Upper lobe of right lung (tissue), 1 donor: ENCODE results near the gene DEFB116. TPM values are rescaled to one million over a fixed set of nuclear protein-coding genes. Genes with fewer than 3 reads are reported as not detected.
"Not testable (repeated sequence)": the region's sequence is repeated elsewhere in the genome, so short reads cannot be mapped to it uniquely, and the experiment has no call there.

Source experiments
- ATAC-seq: fragments of 200-7000 bp; cut with Tn5 transposase; one replicate; pipeline ENCODE4 v1.9.1; 2020; ENCODE audit warnings: mild to moderate bottlenecking, moderate library complexity
- DNase-seq: peaks from one replicate; pipeline ENCODE4 v3.0.0-alpha.2; 2020
- H3K27ac ChIP-seq: fragments of 200-600 bp; one replicate; pipeline ENCODE4 v1.8.0; 2022
- H3K27me3 ChIP-seq: fragments of 200-600 bp; one replicate; pipeline ENCODE4 v1.8.0; 2022; ENCODE audit warnings: mild to moderate bottlenecking
- H3K36me3 ChIP-seq: fragments of 200-600 bp; one replicate; pipeline ENCODE4 v1.8.0; 2022
- H3K4me1 ChIP-seq: fragments of 200-600 bp; one replicate; pipeline ENCODE4 v1.8.0; 2022
- H3K4me3 ChIP-seq: fragments of 200-600 bp; one replicate; pipeline ENCODE4 v1.8.0; 2022; ENCODE audit warnings: mild to moderate bottlenecking
- H3K9me3 ChIP-seq: fragments of 200-600 bp; one replicate; pipeline ENCODE4 v1.8.0; 2022
- intact Hi-C: fragments of 100-400 bp; cut with DNase I; formaldehyde crosslinking; loops from one replicate; pipeline ENCODE4 v1.11.0; 2022
- long read RNA-seq: library from polyadenylated mRNA; unstranded; transcript quantifications from one replicate; pipeline ENCODE4 v2.0.0, GENCODE V29; 2021
- total RNA-seq: library from RNA; stranded (reverse); fragmentation: NEBNext Ultra II Directional; extraction: Animal tissue kit (Norgen Biotek cat#: 25700); gene quantifications from one replicate; pipeline ENCODE4 v1.2.1, GENCODE V29; 2021
- TF ChIP-seq, protein P1 (sequence below): fragments of 200-600 bp; IDR thresholded peaks from one replicate; pipeline ENCODE4 v1.8.0; 2022; ENCODE audit warnings: antibody characterized with exemption
- donor health status: DM: no; HTN: yes; CAD: no; lungs with severe emphysema.

DEFB116 gene, protein sequence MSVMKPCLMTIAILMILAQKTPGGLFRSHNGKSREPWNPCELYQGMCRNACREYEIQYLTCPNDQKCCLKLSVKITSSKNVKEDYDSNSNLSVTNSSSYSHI
- total RNA-seq, result not detected
- long read RNA-seq, result 0 reads

DNA sequence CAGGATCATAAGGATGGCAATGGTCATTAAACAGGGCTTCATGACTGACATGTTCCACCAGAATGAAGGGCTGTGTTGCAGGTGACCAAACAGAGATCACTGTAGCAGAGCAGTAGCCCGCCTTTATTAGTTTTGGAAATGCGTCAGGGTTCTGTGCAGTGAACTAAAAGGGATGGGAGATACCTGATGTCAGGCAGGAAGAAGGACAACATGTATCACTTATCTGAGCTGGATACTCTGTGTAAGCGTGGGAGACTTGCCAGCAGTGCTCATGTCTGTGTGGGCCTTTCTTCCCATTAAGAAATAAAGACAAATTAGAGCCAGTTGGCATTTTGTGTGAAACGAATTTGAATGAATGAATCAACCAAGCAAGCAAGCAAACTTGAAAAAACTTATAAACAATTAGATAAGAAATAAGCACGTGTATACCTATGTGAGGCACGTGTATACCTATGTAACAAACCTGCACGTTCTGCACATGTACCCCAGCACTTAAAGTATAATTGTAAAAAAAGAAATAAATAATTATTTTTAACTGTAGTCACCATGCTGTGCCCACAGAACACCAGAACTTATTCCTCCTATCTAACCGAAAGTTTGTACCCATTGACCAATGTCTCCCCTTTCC is at the start of gene DEFB116:
Gene DEFB116 (minus strand): TSS at position 51 of the 628 bp plus-strand sequence. CDS start 0 bp downstream, at position 51.
- no peak within 1 kb of the TSS for H3K4me3 ChIP-seq
- no peaks in the 10 kb centered on the region for H3K36me3 ChIP-seq
- no peak within 1 kb of the TSS for H3K27ac ChIP-seq
- intact Hi-C loops, result no loop called here
- TF ChIP-seq, protein P1, sequence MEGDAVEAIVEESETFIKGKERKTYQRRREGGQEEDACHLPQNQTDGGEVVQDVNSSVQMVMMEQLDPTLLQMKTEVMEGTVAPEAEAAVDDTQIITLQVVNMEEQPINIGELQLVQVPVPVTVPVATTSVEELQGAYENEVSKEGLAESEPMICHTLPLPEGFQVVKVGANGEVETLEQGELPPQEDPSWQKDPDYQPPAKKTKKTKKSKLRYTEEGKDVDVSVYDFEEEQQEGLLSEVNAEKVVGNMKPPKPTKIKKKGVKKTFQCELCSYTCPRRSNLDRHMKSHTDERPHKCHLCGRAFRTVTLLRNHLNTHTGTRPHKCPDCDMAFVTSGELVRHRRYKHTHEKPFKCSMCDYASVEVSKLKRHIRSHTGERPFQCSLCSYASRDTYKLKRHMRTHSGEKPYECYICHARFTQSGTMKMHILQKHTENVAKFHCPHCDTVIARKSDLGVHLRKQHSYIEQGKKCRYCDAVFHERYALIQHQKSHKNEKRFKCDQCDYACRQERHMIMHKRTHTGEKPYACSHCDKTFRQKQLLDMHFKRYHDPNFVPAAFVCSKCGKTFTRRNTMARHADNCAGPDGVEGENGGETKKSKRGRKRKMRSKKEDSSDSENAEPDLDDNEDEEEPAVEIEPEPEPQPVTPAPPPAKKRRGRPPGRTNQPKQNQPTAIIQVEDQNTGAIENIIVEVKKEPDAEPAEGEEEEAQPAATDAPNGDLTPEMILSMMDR, result no peak
- DNase-seq, result no peak
- H3K27me3 ChIP-seq, result no peaks in the 10 kb centered on the region
- H3K4me1 ChIP-seq, result no peaks in the 10 kb centered on the region
- H3K9me3 ChIP-seq, result no peaks in the 10 kb centered on the region
- no peak for ATAC-seq

DNA sequence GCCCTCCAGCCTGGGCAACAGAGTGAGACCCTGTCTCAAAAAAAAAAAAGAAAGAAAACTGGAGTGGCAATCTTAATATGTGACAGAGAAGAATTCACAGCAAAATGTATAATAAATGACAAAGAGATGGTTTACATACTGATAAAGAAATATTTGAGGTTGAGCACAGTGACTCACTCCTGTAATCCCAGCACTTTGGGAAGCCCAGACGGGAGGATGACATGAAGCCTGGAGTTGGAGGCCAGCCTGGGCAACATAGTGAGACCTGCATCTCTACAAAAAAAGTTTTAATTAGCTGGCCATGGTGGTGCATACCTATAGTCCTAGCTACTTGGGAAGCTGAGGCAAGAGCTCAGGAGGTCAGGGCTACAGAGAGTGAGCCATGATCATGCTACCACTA is 47.6 kb upstream of the DEFB116 start:
- intact Hi-C loops, result no loop called here

DNA sequence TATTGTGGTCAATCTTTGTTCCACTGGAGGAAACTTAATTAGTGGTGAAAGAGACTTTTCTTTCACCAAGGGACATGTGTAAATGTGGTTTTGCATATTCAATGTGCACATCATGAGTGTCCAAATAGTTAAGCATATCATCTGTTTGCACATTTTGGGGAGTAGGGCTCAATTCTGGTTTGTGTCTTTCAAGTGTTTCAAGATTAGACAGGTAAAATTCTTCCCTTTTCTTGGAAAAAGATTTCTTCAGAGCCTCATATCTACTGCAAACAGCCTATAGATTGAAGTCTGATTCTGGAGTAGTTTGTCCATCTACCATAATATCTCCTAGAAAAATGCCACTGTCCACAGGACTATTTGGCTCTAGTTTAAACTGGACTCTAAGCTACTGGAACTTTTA is 33.1 kb upstream of the DEFB116 start:
- intact Hi-C loops, result no loop called here
- no peak for ATAC-seq
- H3K9me3 ChIP-seq, result no peaks in the 10 kb centered on the region

More for the DNA sequence above, 47.6 kb upstream of the DEFB116 start:
- Histone ChIP-seq H3K4me1 (no peaks in the 10 kb centered on the region), H3K27me3 (no peaks in the 10 kb centered on the region), H3K36me3 (no peaks in the 10 kb centered on the region), H3K27ac (no peak overlapping the region), H3K4me3 (no peak overlapping the region), H3K9me3 (no peaks in the 10 kb centered on the region)
- TF ChIP-seq, protein P1, result no peak
- DNase-seq, result no peak
- no peak for ATAC-seq

DNA sequence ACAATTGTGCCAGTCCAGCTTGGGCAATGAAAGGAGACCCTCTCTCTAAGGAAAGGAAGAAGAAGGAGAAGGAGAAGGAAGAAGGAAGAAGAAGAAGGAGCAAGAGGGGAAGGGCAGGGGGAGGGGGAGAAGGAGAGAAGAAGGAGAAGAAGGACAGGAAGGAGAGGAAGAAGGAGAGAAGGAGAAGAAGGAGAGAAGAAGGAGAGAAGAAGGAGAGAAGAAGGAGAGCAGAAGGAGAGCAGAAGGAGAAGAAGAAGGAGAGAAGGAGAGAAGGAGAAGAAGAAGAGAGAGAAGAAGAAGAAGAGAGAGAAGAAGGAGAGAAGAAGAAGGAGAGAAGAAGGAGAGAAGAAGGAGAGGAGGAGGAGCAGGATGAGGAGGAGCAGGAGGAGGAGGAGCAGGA is 22.5 kb upstream of the DEFB116 start:
- Histone ChIP-seq H3K27me3 (no peaks in the 10 kb centered on the region), H3K9me3 (peaks cover 9% of the 10 kb centered on the region), H3K4me1 (no peaks in the 10 kb centered on the region), H3K36me3 (no peaks in the 10 kb centered on the region), H3K4me3 (no peak overlapping the region), H3K27ac (no peak overlapping the region)
- TF ChIP-seq, protein P1, result no peak
- no peak for ATAC-seq
- intact Hi-C loops, result no loop called here
- no peak for DNase-seq

More for the DNA sequence above, 33.1 kb upstream of the DEFB116 start:
- DNase-seq, result no peak
- TF ChIP-seq, protein P1, result no peak
- no peak overlapping the region for H3K27ac ChIP-seq
- H3K27me3 ChIP-seq, result no peaks in the 10 kb centered on the region
- H3K36me3 ChIP-seq, result no peaks in the 10 kb centered on the region
- H3K4me3 ChIP-seq, result no peak overlapping the region
- H3K4me1 ChIP-seq, result no peaks in the 10 kb centered on the region

DNA sequence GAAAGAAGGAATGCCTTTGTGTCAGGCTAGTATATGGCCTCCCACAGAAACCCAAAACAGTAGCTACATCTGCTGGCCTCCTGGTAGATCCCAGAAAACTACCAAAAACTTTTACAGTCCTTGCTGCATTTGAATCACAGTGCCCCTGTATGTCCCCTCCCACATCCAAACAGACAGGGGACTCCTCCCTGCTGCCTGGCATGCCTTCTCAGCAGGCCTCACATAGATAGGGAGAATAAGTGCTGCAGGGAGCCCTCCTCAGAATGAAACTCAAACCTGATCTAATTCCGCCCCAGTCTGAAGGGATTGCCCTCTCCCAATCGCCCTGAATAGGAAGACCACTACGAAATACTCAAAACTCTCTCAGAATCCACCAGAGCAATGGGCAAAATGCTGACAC is 14.1 kb upstream of the DEFB116 start:
- peaks cover 7% of the 10 kb centered on the region for H3K9me3 ChIP-seq
- intact Hi-C loops, result no loop called here

DNA sequence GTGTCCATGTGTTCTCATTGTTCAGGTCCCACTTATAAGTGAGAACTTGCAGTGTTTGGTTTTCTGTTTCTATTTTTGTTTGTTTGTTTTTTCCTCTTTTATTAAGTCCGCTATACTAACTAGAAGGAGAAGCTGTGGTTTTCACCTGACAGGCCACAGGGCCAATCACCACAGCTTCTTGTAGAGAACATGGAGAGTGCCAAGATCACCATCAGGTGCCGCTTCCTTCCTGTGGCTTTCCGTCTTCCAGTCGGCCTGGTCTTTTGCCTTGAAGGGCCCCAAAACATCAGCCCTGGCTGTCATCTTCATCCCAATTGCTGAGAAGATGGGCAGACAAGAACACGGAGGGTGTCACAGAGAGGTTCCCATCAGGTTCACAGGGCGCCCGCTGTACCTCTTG is 23.4 kb downstream of the DEFB116 start:
- intact Hi-C loops, H3K9me3 ChIP-seq, H3K36me3 ChIP-seq, H3K27ac ChIP-seq, DNase-seq, H3K27me3 ChIP-seq, H3K4me3 ChIP-seq, ATAC-seq, H3K4me1 ChIP-seq: not testable (repeated sequence)

More for the DNA sequence above, 14.1 kb upstream of the DEFB116 start:
- DNase-seq (no peak), ATAC-seq (no peak)
- no peaks in the 10 kb centered on the region for H3K36me3 ChIP-seq
- H3K4me3 ChIP-seq, result no peak overlapping the region
- TF ChIP-seq, protein P1, result no peak
- H3K4me1 ChIP-seq, result no peaks in the 10 kb centered on the region
- no peaks in the 10 kb centered on the region for H3K27me3 ChIP-seq
- no peak overlapping the region for H3K27ac ChIP-seq
